ENCODE results near the gene CHST3.

Gene CHST3

GRCh38 chr10:71969929-71970328 lies 5.7 kb downstream of the CHST3 start:
- Histone ChIP-seq H3K27me3 (ENCODE audit: insufficient read depth, low read depth) (no peaks in the 10 kb centered on the region; the same call in 1 of the 2 replicates), H3K4me3 (IDR thresholded peaks at IDR 0.05; ENCODE audit: insufficient read depth, low read depth, low read length) (no peak overlapping the region), H4K20me1 (ENCODE audit: insufficient read depth) (no peaks in the 10 kb centered on the region), H3K79me2 (ENCODE audit: insufficient read depth, low read depth) (no peaks in the 10 kb centered on the region), H3K9ac (no peak overlapping the region), H3K27ac (no peak overlapping the region), H3K4me2 (no peak overlapping the region), H2AFZ (ENCODE audit: low read depth) (no peak overlapping the region), H3K36me3 (ENCODE audit: insufficient read depth) (no peaks in the 10 kb centered on the region), H3K4me1 (ENCODE audit: low read depth, poor library complexity, severe bottlenecking) (no peaks in the 10 kb centered on the region)
- no peak for TF ChIP-seq CTCF (conservative IDR thresholded peaks at IDR 0.05; ENCODE audit: low read depth, low read length)

- no peak overlapping the region for H3K27ac ChIP-seq
- H3K79me2 ChIP-seq (ENCODE audit: insufficient read depth, low read depth): no peaks in the 10 kb centered on the region
- no peaks in the 10 kb centered on the region for H3K36me3 ChIP-seq (ENCODE audit: insufficient read depth)
- no peak overlapping the region for H3K9ac ChIP-seq
- no peaks in the 10 kb centered on the region; the same call in 1 of the 2 replicates for H3K27me3 ChIP-seq (ENCODE audit: insufficient read depth, low read depth)
- H3K4me2 ChIP-seq: no peak overlapping the region
- H3K4me1 ChIP-seq (ENCODE audit: low read depth, poor library complexity, severe bottlenecking): no peaks in the 10 kb centered on the region
- H2AFZ ChIP-seq (ENCODE audit: low read depth): no peak overlapping the region
- no peaks in the 10 kb centered on the region for H4K20me1 ChIP-seq (ENCODE audit: insufficient read depth)
- TF ChIP-seq CTCF (conservative IDR thresholded peaks at IDR 0.05; ENCODE audit: low read depth, low read length): no peak
- H3K4me3 ChIP-seq (IDR thresholded peaks at IDR 0.05; ENCODE audit: insufficient read depth, low read depth, low read length): no peak overlapping the region
Measured at GRCh38 chr10:71970331-71970730, 6.1 kb downstream of the CHST3 start.

DNA sequence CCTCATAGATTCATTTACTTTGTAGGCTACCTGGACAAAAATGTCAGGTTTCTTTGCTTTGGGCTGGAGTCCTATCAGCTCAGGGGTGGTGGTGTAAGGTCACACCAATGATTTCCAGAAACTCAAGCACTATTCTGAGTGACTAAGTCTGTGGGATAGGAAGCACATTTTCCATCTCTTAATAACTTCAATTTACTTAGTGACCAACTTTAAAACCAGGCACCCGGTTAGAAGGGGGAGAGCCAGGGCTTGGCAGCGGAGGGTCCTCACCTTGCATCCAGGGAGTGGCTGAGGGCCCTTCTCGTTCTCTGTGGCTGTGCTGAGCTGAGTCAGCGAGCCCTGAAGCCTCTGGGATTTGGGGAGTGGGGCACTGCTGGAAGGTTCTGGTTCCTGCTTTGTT lies 6.7 kb downstream of the CHST3 start:
- H3K36me3 ChIP-seq (ENCODE audit: insufficient read depth): no peaks in the 10 kb centered on the region
- no peak overlapping the region for H3K9ac ChIP-seq
- no peaks in the 10 kb centered on the region for H3K79me2 ChIP-seq (ENCODE audit: insufficient read depth, low read depth)
- H4K20me1 ChIP-seq (ENCODE audit: insufficient read depth): no peaks in the 10 kb centered on the region
- H3K4me1 ChIP-seq (ENCODE audit: low read depth, poor library complexity, severe bottlenecking): no peaks in the 10 kb centered on the region
- no peaks in the 10 kb centered on the region; the same call in 1 of the 2 replicates for H3K27me3 ChIP-seq (ENCODE audit: insufficient read depth, low read depth)
- TF ChIP-seq CTCF (conservative IDR thresholded peaks at IDR 0.05; ENCODE audit: low read depth, low read length): no peak
- H3K4me3 ChIP-seq (IDR thresholded peaks at IDR 0.05; ENCODE audit: insufficient read depth, low read depth, low read length): no peak overlapping the region
- no peak overlapping the region for H2AFZ ChIP-seq (ENCODE audit: low read depth)
- H3K4me2 ChIP-seq: no peak overlapping the region
- H3K27ac ChIP-seq: no peak overlapping the region

GRCh38 chr10:71971311-71971731 lies 7.1 kb downstream of the CHST3 start:
- Histone ChIP-seq H4K20me1 (ENCODE audit: insufficient read depth) (no peaks in the 10 kb centered on the region), H3K9ac (no peak overlapping the region), H3K27me3 (ENCODE audit: insufficient read depth, low read depth) (no peaks in the 10 kb centered on the region; the same call in 1 of the 2 replicates), H3K4me2 (no peak overlapping the region), H2AFZ (ENCODE audit: low read depth) (no peak overlapping the region), H3K4me1 (ENCODE audit: low read depth, poor library complexity, severe bottlenecking) (no peaks in the 10 kb centered on the region), H3K4me3 (IDR thresholded peaks at IDR 0.05; ENCODE audit: insufficient read depth, low read depth, low read length) (no peak overlapping the region), H3K27ac (no peak overlapping the region), H3K36me3 (ENCODE audit: insufficient read depth) (no peaks in the 10 kb centered on the region), H3K79me2 (ENCODE audit: insufficient read depth, low read depth) (no peaks in the 10 kb centered on the region)
- TF ChIP-seq CTCF (conservative IDR thresholded peaks at IDR 0.05; ENCODE audit: low read depth, low read length): no peak
